Measurements from ENCODE around the gene CYFIP1. TPM values are rescaled to one million over a fixed set of nuclear protein-coding genes. Genes with fewer than 3 reads are reported as not detected.

Gene CYFIP1
- total and polyA plus RNA-seq, 2 donors (not counting 1 experiment from before 2014, with no cell fraction given), result 59.4 to 102 TPM

GRCh38 chr15:22893081-22893480 lies 87.1 kb downstream of the CYFIP1 start:
- Histone ChIP-seq H3K79me2 (ENCODE audit: control insufficient read depth, insufficient read depth, low read length) (no peaks in the 10 kb centered on the region), H3K36me3 (ENCODE audit: control insufficient read depth, insufficient read depth, low read length) (peaks cover 7% of the 10 kb centered on the region), H3K4me3 (replicated peaks in 1 of 4; ENCODE audit: control extremely low read depth in 1 of 4, insufficient read depth in 1 of 4, low read depth in 3 of 4, low read length in 4 of 4) (no peak overlapping the region), H4K20me1 (ENCODE audit: control insufficient read depth, extremely low read depth, insufficient read depth, low read length) (no peaks in the 10 kb centered on the region), H3K9ac (ENCODE audit: insufficient read depth, low read length) (no peak overlapping the region), H3K4me2 (ENCODE audit: extremely low read depth, insufficient read depth, low read length) (no peak overlapping the region), H3K9me3 (ENCODE audit: control insufficient read depth, insufficient read depth, low read depth, low read length) (no peaks in the 10 kb centered on the region), H3K27me3 (ENCODE audit: control insufficient read depth, insufficient read depth, low read length) (no peaks in the 10 kb centered on the region), H3K4me1 (ENCODE audit: control insufficient read depth, extremely low read depth, insufficient read depth, low read length) (peaks cover 9% of the 10 kb centered on the region), H3K27ac (ENCODE audit: insufficient read depth, low read length) (no peak overlapping the region), H2AFZ (ENCODE audit: low read length) (no peak overlapping the region)
- no peak for TF ChIP-seq EZH2 (IDR thresholded peaks at IDR 0.05; ENCODE audit: low read length, missing control alignments)
- no peak for TF ChIP-seq CTCF (conservative IDR thresholded peaks at IDR 0.05 in 1 of 2, IDR thresholded peaks at IDR 0.05 in 1 of 2; ENCODE audit: low read depth in 1 of 2, low read length in 2 of 2)
- DNase-seq (ENCODE audit: low read depth in 2 of 2), result no peak

- no peaks in the 10 kb centered on the region for H4K20me1 ChIP-seq (ENCODE audit: control insufficient read depth, extremely low read depth, insufficient read depth, low read length)
- no peaks in the 10 kb centered on the region for H3K27me3 ChIP-seq (ENCODE audit: control insufficient read depth, insufficient read depth, low read length)
- TF ChIP-seq EZH2 (IDR thresholded peaks at IDR 0.05; ENCODE audit: low read length, missing control alignments) (no peak), CTCF (conservative IDR thresholded peaks at IDR 0.05 in 1 of 2, IDR thresholded peaks at IDR 0.05 in 1 of 2; ENCODE audit: low read depth in 1 of 2, low read length in 2 of 2) (no peak)
- H3K36me3 ChIP-seq (ENCODE audit: control insufficient read depth, insufficient read depth, low read length), result peaks cover 7% of the 10 kb centered on the region
- no peaks in the 10 kb centered on the region for H3K79me2 ChIP-seq (ENCODE audit: control insufficient read depth, insufficient read depth, low read length)
- no peak for DNase-seq (ENCODE audit: low read depth in 2 of 2)
- no peak overlapping the region for H3K9ac ChIP-seq (ENCODE audit: insufficient read depth, low read length)
- H3K27ac ChIP-seq (ENCODE audit: insufficient read depth, low read length), result no peak overlapping the region
- H2AFZ ChIP-seq (ENCODE audit: low read length), result no peak overlapping the region
- H3K4me3 ChIP-seq (replicated peaks in 1 of 4; ENCODE audit: control extremely low read depth in 1 of 4, insufficient read depth in 1 of 4, low read depth in 3 of 4, low read length in 4 of 4), result no peak overlapping the region
- no peak overlapping the region for H3K4me2 ChIP-seq (ENCODE audit: extremely low read depth, insufficient read depth, low read length)
- H3K4me1 ChIP-seq (ENCODE audit: control insufficient read depth, extremely low read depth, insufficient read depth, low read length), result peaks cover 15% of the 10 kb centered on the region
- H3K9me3 ChIP-seq (ENCODE audit: control insufficient read depth, insufficient read depth, low read depth, low read length), result no peaks in the 10 kb centered on the region
These were observed 87.8 kb downstream of the CYFIP1 start for GRCh38 chr15:22892333-22892732.

- peaks cover 21% of the 10 kb centered on the region for H3K4me1 ChIP-seq (ENCODE audit: control insufficient read depth, extremely low read depth, insufficient read depth, low read length)
- H3K9ac ChIP-seq (ENCODE audit: insufficient read depth, low read length), result no peak overlapping the region
- no peaks in the 10 kb centered on the region for H3K79me2 ChIP-seq (ENCODE audit: control insufficient read depth, insufficient read depth, low read length)
- H3K4me2 ChIP-seq (ENCODE audit: extremely low read depth, insufficient read depth, low read length), result no peak overlapping the region
- H3K9me3 ChIP-seq (ENCODE audit: control insufficient read depth, insufficient read depth, low read depth, low read length), result no peaks in the 10 kb centered on the region
- no peaks in the 10 kb centered on the region for H4K20me1 ChIP-seq (ENCODE audit: control insufficient read depth, extremely low read depth, insufficient read depth, low read length)
- no peak overlapping the region for H2AFZ ChIP-seq (ENCODE audit: low read length)
- H3K4me3 ChIP-seq (replicated peaks in 1 of 4; ENCODE audit: control extremely low read depth in 1 of 4, insufficient read depth in 1 of 4, low read depth in 3 of 4, low read length in 4 of 4), result no peak overlapping the region
- peaks cover 7% of the 10 kb centered on the region for H3K36me3 ChIP-seq (ENCODE audit: control insufficient read depth, insufficient read depth, low read length)
- H3K27ac ChIP-seq (ENCODE audit: insufficient read depth, low read length), result no peak overlapping the region
- no peak for TF ChIP-seq EZH2 (IDR thresholded peaks at IDR 0.05; ENCODE audit: low read length, missing control alignments)
- TF ChIP-seq CTCF (conservative IDR thresholded peaks at IDR 0.05 in 1 of 2, IDR thresholded peaks at IDR 0.05 in 1 of 2; ENCODE audit: low read depth in 1 of 2, low read length in 2 of 2), result no peak
- no peaks in the 10 kb centered on the region for H3K27me3 ChIP-seq (ENCODE audit: control insufficient read depth, insufficient read depth, low read length)
- no peak for DNase-seq (ENCODE audit: low read depth in 2 of 2)
These were observed 88.5 kb downstream of the CYFIP1 start for GRCh38 chr15:22891426-22892210.
